WTC11 (cell line): Measurements from ENCODE around the gene SAP30BP.
A peak's percentile ranks its signal among the peaks of the same experiment; 100 is the strongest.

Experiments
- CTCF ChIP-seq: fragments of 200-600 bp; IDR thresholded peaks from 2 replicates; pipeline ENCODE4 v1.8.0; 2022; ENCODE audit warnings: antibody characterized with exemption
- ZNF317 ChIP-seq: sonication (generic); formaldehyde crosslinking; IDR thresholded peaks from 2 replicates; pipeline ENCODE4 v1.8.1; 2023; ENCODE audit warnings: low read depth, mild to moderate bottlenecking, moderate library complexity, missing genetic modification reagents, borderline replicate concordance
- ZNF416 ChIP-seq: fragments of 250-450 bp; sonication (Bioruptor Pico); IDR thresholded peaks from 2 replicates; pipeline ENCODE4 v1.9.0; 2021; ENCODE audit warnings: mild to moderate bottlenecking, inconsistent platforms

GRCh38 chr17:75619506-75620431 lies 47.4 kb upstream of the SAP30BP start:
- peak; percentile 54; the same call in 1 of the 2 replicates for TF ChIP-seq CTCF
- TF ChIP-seq ZNF416 (CRISPR knock-in tag), result no peak
- no peak for TF ChIP-seq ZNF317
